Renal cortical epithelial cell (primary cell): ENCODE measurements around the gene AIRE. TPM values are rescaled to one million over a fixed set of nuclear protein-coding genes. Genes with fewer than 3 reads are reported as not detected.

Experiments used
- DNase-seq: peaks from one replicate; pipeline ENCODE4 v3.0.0-alpha.2; 2011; ENCODE audit warnings: low read depth
- total RNA-seq: library from RNA; depleted of rRNA; stranded (reverse); fragments of >200 nt; gene quantifications from 2 replicates; pipeline ENCODE4 v1.2.3, GENCODE V29; 2014

AIRE gene
- total RNA-seq, 1 donor from 2014 or later: not detected

DNA sequence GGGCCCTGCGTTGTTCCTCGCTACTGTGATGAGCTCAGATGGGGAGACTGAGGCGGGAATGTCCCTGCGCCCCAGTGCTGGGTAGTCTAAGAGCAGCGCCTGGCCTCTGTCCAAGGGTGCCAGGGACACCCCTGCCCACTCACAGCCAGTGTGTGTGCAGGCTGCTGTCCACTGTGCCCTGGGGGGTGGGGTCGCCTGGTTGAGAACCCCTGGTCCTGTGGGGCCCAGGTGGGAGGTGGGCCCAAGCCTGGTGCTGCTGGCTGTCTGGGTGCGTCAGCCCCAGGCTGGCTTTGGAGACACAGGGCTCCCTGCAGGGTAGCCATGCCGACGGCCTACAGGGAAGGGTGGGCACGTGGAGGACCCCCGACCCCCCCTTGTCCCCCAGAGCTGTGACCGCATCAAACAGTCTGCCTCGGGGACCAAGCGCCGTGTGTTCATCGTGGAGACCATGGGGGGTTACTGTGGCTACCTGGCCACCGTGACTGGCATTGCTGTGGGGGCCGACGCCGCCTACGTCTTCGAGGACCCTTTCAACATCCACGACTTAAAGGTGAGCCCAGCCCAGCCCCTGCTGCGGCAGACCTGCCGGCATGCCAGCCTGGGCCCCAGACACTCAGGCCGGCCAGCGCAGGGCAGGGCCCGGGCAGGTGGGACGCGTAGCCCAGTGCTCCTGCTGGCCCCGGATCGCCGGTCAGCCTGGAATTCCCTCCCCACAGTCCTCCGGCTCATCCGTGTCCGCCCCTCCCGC is 38.6 kb downstream of the AIRE start:
- DNase-seq: no peak

DNA sequence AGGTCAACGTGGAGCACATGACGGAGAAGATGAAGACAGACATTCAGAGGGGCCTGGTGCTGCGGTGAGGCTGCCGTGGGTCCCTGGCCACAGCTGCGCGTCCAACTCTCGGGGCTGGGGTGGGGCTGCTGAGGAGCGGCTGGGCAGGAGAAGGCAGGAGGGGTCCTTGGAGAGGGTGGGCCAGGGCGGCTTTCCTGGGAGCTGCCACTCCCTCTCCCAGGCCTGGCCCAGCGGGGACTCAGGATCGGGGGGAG is 39.1 kb downstream of the AIRE start:
- no peak for DNase-seq

DNA sequence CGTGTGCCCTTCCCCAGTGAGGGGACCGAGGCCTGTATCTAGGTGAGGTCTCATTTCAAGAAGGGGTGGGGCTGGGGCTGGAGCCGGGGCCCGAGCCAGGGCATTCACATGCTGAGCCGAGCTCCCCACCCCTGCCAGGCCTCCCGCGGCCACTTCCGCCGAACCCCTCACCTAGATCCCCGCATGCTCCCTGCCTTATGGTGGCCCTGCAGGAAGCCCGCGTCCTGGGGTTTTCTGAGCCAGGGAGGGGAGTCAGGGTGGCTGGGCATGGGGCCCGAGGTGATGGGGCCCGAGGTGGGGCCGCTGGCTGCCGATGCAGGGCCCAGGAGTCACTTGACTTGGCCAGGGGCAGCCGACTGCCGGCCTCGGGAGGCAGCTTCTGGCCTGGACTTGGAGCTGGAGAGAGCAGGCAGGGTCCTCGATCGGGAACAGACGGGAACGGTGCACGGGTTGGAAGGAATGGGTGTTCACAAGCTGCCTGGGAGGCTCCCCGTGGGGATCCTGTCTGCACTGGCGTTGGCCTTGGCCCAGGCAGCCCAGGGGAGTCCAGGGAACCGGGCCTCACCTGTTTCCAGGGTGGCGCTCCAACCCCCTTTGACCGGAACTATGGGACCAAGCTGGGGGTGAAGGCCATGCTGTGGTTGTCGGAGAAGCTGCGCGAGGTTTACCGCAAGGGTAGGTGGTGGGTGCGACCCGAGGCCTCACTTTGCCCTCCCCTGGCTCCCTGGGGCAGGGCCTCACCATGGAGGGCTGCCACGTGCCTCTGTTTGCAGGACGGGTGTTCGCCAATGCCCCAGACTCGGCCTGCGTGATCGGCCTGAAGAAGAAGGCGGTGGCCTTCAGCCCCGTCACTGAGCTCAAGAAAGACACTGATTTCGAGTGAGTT is 40.0 kb downstream of the AIRE start:
- no peak for DNase-seq

DNA sequence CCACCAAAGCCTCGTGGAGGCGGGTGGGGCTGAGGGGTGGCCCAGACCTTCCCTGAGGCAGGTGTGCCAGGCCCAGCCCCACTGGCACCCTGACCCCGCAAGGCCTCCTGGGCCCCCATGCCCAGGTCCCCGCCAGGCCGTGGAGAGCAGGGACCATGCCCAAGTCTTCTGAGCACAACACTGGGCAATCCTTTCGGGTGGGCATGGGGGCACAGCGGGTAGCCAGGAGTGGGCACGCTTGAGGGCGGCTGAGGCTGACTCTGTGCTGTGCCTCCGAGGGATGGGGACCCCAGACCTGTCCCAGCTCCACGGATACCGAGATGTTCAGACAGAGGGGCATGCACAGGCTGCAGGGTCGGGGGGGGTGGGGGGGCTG is 40.6 kb downstream of the AIRE start:
- DNase-seq: no peak

DNA sequence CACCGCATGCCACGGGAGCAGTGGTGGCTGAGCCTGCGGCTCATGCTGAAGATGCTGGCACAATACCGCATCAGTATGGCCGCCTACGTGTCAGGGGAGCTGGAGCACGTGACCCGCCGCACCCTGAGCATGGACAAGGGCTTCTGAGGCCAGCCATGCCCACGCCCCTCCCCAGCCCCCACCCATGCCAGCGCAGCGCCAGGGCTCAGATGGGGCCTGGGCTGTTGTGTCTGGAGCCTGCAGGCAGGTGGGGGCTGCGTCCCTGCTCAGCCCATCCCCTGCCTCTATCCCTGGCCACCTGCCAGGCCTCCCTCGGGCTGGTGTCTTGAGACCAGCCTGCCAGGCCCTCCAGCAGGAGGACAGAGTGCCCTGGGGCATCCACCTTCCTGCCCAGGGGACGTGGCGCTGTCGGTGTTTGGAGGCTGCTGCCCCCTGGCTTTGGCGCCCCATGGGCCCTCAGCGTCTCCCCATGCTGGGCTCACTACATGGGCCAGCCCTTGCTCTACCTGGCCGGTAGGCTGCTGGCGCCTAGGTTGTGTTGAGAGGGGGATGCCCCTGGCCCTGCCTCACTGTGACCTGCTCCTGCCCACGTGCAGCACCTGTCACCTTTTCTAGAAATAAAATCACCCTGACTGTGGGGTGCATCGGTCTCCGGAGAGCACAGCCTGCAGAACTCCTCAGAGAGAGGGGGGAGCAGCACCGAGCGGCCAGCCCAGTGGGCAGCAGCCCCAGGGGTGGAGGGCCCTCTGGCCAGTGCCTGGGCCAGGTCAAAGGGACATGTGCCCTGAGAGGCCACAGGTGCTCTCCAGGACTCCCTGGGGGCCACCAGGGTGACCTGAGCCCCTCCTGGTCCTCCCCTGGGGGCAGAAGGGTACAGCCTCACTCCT is 41.3 kb downstream of the AIRE start:
- DNase-seq: no peak

DNA sequence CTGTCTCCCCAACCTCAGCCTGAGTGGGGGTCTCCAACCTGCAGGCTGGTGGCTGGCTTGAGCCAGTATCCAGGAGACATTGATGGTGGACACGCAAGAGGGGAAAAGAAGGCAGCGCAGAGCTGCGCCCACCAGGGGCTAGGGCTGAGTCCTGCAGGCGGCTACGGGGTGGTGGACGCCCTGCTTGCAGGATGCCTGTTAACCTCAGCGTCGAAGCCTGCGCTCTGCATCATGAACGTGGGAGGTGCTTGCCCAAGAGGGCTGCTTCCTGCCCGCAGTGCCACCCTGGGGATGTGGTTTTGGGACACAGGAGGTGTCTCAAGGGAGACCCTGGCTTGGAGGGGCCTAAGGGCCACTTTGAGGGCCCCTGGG is 41.9 kb downstream of the AIRE start:
- DNase-seq: no peak

DNA sequence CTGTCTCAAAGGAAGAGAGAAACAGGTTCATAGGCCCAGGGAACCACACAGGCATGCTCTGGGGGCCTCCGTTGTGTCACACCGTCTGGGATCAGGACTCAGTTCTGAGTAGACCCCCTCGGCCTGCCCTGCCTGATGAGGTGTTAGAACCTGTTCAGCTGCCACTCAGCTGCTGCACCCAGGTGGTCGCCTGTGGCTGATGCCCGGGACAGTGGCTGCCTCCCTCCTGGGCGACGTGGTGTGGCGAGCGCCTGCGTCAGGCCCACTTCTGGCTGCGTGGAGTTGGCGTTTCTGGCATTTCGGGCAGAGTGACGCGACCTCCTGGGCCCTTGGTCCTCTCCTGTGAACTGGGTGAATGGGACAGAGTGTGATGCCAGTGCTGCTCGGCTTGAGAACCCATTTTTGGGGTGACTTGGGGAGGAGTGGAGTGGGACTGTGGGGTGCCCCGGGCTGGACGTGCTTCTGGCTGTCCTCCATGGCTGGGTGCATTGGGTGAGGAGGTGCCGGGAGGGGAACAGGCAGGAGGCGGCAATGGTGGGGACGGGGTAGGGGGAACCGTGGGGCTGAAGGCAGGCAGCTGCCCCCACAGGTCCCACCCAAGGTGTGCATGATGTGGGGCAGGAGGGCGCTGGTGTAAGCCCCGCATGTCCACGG is 42.7 kb downstream of the AIRE start:
- DNase-seq: no peak

DNA sequence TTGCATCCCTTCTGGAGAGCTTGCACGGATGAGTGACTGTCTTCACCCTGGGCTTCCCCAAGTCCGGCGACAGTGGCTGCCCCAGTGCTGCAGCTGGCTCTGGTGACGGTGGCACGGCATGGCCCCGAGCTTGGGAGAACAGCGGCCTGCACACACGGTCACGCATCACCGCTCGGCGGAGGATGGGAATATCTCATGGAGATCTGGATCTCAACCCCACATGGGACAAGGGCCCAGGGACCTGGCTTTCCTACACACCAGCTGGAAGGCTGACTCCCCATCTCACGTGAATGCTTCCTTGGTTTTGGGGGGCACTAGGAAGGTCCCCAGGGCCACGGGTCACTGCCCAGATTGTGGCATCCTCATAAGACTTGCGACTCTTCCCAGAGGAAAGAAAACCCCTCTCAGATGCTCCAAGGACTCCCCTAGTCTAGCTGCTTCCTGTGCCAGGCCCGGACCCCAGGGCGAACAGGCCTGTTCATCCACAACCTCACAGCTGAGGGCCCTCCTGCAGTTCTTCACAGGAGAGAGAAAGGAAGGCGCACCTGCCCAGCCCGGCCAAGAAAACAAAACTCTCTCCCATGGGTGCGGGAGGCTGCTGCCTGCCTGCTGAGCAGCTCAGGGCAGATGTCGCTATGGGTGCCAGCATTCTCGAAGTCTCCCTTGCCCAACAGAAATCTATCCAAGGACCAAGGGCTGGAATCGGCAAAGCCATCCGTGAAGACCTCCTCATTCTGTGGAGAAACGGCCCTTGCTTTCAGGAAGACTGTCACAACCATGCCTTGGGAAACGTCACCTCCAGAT is 43.6 kb downstream of the AIRE start:
- peak; percentile 3 for DNase-seq

DNA sequence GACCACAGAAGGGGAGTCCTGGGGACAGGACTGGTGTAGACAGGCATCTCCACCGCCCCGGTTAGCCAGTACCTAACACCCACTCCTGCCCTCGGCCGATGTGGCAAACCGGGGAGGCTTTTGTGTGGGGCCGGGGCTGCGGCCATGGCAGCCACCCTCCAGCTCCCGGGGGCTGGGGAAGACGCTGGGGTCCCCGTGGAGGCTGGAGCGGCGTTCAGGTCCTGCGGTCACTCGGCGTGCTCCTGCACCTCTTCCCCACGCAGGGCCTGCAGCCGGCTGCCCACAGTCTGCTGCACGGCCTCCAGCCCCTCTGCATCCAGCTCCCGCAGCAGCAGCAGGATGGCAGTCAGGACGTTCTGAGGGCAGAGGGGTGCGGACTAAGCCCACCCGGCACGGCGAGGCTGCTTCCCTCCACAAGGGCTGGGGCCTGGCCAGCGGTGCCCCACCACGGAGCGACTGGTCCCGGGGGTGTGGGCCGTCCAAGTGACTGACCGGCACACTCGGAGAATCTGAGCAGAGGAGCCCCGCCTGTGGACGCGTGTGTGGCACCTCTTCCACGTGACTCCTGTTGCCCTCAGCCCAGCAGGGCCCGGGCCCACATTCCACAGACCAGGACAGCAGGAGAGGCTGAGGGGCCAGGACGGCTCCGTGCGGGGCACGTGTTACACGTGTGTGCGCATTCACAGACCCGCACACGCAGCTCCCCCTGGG is 44.5 kb downstream of the AIRE start:
- no peak for DNase-seq

DNA sequence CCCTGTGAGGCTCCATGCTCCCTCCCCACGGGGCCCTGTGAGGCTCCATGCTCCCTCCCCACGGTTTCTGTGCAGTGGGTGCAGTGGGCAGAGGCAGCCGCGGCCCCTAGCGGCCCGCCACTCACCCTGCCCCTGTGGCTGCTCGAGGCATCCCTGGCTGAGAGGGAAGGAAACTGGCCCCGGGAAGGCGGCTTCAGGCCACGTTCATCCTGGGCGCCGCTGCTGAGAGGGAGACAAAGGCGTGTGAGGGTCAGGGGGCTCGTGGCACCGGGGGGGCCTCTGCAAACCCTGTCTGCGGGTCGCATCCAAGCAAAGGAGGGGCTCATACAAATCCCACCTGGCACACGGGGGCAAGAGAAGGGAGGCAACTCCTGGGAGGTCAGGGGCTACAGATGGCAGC is 45.0 kb downstream of the AIRE start:
- no peak for DNase-seq

DNA sequence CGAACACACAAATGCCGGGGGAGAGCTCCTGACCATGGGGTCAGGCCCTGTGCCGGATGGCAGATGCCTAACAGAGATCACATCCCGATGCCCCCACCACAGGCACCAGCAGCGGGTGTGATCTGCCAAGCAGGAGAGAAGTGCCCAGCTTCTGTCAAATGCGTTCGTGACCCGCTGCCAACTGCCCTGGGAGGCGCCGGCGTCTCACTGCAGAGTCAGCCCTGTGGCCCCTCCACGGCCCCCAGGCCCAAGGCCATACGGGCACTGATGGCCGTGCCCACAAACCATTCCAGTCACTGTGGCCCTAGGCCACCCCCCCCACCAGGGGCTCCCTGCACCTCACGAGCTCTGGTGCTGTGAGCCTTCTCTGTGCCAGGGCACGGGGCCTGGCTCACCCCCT is 45.5 kb downstream of the AIRE start:
- no peak for DNase-seq

DNA sequence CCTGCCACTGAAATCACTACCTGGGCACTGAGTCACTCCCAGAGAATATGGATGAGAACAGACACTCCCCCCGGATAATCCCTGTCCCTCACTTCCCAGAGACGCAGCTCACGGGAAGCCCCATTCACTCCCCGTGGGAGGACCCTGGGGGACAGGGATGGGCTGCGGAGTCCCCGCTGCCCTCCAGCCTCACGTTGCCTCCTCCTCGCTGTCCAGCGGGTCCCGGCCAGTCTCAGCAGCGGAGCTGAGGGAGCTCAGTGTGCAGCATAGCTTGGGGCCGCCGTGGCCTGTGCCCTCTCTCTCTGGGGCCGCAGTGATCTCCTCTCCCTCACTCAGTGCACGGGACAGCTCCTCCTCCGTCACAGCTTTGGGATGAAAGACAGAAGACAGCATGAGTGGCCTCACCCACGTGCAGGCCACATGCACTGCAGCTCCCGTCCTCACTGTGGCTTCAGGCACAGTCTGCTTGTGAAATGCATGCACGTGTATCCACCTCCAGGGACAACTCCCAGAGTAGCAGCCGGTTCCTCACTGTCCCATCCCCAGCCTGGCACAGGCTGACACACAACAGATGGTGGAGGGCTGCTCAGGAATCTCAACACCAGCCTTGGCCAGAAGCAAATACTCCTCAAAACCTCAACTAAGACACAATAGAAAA is 46.1 kb downstream of the AIRE start:
- DNase-seq: no peak

DNA sequence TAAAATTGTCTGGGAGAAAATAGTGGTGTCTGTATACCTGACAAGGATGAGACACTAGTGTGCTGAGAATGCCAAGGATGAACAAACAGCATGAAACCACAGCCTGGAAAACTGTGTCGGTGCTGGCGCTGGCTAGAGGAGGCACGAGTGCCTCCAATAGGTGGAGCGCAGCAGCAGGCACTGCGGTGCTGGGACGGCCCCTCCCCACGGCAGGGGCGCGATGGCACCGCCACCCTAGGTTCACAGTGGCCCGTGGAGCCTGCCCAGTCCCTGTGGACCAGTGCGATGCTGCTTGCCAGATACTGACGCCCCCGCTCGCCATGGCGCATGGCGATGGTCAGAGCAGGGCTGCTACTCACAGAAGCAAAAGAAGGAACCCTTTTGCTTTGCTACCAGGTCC is 46.7 kb downstream of the AIRE start:
- DNase-seq: no peak

DNA sequence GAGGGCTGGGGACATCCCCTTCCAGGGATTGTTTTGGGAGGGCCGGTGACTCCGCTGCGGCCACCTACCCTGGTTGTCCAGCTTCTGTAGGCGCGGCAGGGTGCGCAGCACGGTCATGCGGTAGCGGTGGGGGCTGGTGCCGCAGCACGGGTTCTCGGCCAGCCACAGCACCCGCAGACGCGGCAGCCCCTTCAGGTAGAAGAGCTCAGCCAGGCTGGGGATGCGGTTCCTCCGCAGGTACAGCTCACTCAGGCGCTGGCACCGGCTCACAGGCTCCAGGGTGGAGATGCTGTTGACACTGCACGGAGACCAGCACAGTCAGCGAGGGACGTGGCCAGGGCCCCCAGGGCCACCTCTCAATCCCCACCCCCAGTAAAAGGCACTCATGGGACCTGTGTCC is 47.3 kb downstream of the AIRE start:
- no peak for DNase-seq

DNA sequence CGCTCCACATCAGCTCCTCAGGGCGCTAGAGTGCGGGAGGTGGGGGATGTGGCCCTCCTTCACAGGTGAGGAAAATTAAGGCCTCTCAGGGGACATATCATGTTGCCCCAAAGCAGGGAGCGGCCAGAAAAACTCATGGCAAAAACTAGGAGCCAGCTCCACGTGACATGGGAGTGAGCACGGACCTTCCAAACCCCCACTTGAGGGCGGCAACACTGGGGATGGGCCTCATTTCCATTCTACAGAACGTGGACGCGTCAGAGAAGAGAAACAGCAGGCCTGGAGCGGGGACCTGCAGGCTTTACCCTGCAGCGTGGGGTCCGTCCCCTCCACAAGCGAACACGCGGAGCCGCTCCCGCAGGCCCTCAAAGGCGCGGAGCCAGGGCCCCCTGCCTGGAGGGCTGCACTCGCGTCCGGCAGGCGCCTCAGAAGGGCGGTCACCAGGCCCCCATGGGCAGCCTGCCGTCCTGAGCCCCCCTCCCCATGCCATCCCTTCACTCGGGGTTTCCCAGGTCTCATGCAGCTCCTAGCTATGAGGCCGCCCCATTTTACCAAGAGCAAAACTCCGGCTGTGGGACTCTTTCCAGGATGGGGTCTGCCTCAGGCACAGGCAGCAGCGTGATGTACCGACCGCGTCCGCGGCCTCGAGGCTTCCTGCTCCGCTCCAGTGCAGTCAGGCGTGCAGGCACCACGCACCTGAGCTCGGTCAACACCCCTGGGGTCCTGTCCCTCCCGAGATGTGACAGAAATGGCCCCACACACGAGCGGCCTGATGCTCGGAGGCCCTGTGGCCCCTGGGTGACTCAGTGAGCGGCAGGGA is 48.0 kb downstream of the AIRE start:
- DNase-seq: no peak

DNA sequence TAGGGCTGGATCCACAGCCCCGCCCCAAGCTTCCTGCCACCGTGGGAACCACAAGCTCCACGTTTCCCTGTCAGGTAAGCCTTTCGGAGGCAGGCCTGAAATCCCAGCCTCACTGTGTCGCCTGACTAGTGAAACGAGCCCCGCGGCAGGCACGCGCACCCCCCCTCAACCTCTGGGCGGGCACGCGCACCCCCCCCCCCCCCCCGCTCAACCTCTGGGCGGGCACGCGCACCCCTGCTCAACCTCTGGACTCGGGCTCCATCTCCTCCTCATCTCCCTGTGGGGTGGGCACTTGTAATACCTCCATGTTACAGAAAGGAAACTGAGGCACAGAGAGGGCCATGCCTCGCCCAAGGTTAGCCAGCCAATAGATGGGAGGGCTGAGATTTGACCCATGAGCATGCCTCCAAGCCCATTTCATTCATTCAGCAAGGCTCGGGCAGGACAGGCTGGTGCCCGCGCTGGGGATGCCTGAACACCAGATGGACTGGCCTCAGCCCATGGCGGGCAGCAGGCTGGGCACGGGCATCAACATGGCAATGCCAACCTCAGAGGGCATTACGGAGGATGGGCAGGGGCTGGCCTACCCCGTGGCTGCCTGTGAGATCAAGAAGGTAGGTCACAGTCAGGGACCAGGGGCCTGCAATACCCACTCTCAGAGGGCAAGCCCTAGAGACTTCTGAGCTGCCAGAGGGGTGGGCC is 48.8 kb downstream of the AIRE start:
- peak; percentile 6 for DNase-seq

DNA sequence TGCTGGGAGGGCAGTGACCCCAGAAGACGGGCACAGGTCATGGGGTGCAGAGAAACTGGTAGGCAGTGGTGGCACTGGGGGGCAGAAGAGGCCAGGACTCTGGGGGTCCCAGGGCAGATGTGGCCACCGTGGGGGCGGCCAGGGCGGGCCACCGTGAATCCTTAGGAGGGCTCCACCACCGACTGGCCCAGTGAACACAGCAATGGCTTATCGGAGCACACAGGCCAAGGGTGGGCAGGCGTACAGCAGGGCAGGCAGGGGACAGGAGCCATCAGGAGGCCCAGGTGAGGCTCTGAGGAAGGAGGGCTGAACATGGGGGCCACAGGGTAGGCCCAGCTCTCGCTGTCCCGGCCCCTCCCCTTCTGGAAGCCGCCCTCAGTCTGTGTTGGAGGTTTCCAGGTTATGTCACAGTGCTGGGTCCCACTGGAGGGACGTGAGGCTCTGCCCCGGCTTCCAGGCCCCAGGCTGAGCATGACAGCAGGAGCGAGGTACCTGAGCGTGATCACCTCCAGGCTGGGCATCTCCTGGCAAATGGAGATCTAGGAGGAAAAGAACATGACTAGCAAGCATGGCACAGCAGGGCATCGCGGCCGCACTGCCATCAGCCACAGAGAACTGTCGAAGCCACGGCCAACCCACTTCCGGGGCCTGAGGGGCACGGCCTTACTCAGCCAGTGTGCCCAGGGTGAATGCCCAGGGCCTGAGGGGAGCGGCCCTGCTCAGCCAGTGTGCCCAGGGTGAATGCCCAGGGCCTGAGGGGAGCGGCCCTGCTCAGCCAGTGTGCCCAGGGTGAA is 49.8 kb downstream of the AIRE start:
- DNase-seq: no peak

DNA sequence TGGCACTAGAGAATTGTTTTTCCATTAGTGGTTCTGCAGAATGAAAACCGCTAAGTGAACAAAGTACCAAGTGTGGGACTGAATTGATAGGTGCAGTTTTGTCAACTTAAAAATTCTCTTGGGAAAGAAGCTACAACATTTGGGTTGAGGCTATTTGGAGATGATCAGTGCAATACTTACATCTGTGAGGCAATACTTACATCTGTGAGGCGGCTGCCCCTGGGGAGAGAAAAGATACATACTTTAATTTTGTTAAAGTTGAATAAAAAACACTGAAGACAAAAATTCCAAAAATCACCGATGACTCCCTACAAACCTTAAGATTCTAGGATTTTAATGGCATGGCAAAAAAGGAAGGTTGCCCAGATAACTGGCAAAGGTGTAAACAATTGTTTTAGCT is 51.8 kb downstream of the AIRE start:
- DNase-seq: no peak
